KMS-11 (cell line): ENCODE measurements around the gene SCARB1.

Experiments used
- H2AFZ ChIP-seq: fragments of 200-600 bp; sonication (generic); 2 replicates; pipeline ENCODE4 v1.6.1; 2016; ENCODE audit warnings: antibody characterized with exemption, mixed run types, low read depth
- H3K27ac ChIP-seq: fragments of 200-600 bp; sonication (generic); 2 replicates; pipeline ENCODE4 v1.6.1; 2016; ENCODE audit warnings: mild to moderate bottlenecking, mixed run types
- H3K27me3 ChIP-seq: fragments of 200-600 bp; sonication (generic); 2 replicates; pipeline ENCODE4 v1.6.1; 2017; ENCODE audit warnings: mild to moderate bottlenecking, low read depth, mixed run types, moderate library complexity; ENCODE audit not compliant: insufficient read depth
- H3K36me3 ChIP-seq: fragments of 200-600 bp; sonication (generic); 2 replicates; pipeline ENCODE4 v1.6.1; 2017; ENCODE audit warnings: mild to moderate bottlenecking, mixed run types; ENCODE audit not compliant: insufficient read depth
- H3K4me1 ChIP-seq: fragments of 200-600 bp; sonication (generic); 2 replicates; pipeline ENCODE4 v1.6.1; 2016; ENCODE audit warnings: mild to moderate bottlenecking, low read depth, mixed run types; ENCODE audit not compliant: poor library complexity, severe bottlenecking
- H3K4me2 ChIP-seq: fragments of 200-600 bp; sonication (generic); 2 replicates; pipeline ENCODE4 v1.7.0; 2016; ENCODE audit warnings: mild to moderate bottlenecking, mixed run types
- H3K4me3 ChIP-seq: fragments of 200-600 bp; sonication (generic); IDR thresholded peaks from 2 replicates; pipeline ENCODE4 v1.6.1; 2017; ENCODE audit warnings: low read depth, low read length, mixed read lengths; ENCODE audit not compliant: insufficient read depth
- H3K79me2 ChIP-seq: fragments of 200-600 bp; sonication (generic); 2 replicates; pipeline ENCODE4 v1.6.1; 2016; ENCODE audit warnings: low read depth, mixed run types; ENCODE audit not compliant: insufficient read depth
- H3K9ac ChIP-seq: fragments of 200-600 bp; sonication (generic); 2 replicates; pipeline ENCODE4 v1.6.1; 2016; ENCODE audit warnings: mild to moderate bottlenecking, mixed run types
- H4K20me1 ChIP-seq: fragments of 200-600 bp; sonication (generic); 2 replicates; pipeline ENCODE4 v1.6.1; 2016; ENCODE audit warnings: mild to moderate bottlenecking, mixed run types; ENCODE audit not compliant: insufficient read depth
- CTCF ChIP-seq: fragments of 200-600 bp; sonication (generic); conservative IDR thresholded peaks from 2 replicates; pipeline ENCODE4 v1.6.1; 2017; ENCODE audit warnings: low read depth, mild to moderate bottlenecking, antibody characterized with exemption, low read length, moderate library complexity, mixed read lengths

SCARB1 gene

DNA sequence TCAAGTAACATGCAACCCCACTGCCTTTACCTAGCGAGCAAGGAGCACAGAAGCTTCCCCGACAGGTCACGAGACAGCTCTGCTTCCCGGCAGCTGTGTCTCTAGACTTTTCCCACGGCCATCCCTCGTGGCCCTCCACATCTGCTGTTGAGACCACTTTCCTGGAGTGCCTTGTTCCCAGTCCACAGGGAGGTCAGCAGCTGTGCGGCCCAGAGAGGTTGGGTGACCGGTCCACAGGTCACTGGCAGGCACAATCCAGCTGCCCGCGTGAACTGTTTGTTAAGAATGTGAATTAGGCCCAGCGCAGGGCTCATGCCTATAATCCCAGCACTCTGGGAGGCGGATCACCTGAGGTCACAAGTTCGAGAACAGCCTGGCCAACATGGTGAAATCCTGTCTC is 71.5 kb downstream of the SCARB1 start:
- Histone ChIP-seq H2AFZ (no peak overlapping the region), H3K27ac (no peak overlapping the region), H3K36me3 (no peaks in the 10 kb centered on the region), H4K20me1 (no peaks in the 10 kb centered on the region), H3K4me2 (no peak overlapping the region), H3K9ac (no peak overlapping the region), H3K27me3 (no peaks in the 10 kb centered on the region), H3K4me3 (no peak overlapping the region), H3K79me2 (no peaks in the 10 kb centered on the region), H3K4me1 (peaks cover 35% of the 10 kb centered on the region)
- no peak for TF ChIP-seq CTCF

DNA sequence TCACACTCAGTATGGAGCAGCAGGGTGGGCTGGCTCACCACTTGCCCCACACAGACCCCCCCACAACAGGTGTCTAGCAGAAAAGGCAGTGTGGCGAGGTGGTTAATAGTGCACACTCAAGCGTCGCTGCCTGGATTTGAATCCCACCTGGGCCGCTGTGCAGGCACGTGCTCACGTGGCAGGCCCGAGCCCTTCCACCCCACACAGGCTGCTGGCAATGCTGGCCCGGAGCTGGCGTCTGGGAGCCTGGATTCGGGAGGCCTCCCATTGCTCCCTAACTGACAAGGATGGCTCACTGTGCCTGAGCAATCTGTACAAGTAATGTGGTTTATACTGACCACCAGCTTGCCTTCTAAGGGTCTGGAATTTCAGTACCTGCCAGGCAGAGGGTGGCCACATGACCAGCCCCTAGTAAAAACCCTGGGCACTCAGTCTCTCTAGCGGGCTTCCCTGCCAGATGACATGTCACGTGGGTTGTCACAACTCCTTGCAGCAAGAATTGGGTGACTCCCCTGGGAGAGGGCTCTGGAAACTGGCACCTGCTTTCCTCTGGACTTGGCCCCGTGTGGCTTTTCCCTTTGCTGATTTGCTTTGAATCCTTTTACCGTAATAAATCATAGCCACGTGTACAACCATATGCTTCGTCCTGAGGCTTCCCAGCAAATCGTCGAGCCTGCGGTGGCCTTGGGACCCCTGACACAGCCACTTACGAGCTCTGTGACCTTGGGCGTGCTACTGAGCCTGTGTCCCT is 72.8 kb downstream of the SCARB1 start:
- Histone ChIP-seq H3K4me3 (no peak overlapping the region), H3K79me2 (no peaks in the 10 kb centered on the region), H3K36me3 (no peaks in the 10 kb centered on the region), H2AFZ (no peak overlapping the region), H3K27me3 (no peaks in the 10 kb centered on the region), H3K27ac (no peak overlapping the region), H3K4me2 (no peak overlapping the region), H3K9ac (no peak overlapping the region), H3K4me1 (peaks cover 22% of the 10 kb centered on the region), H4K20me1 (no peaks in the 10 kb centered on the region)
- TF ChIP-seq CTCF: no peak

GRCh38 chr12:124788936-124789555 is 74.6 kb downstream of the SCARB1 start:
- no peak for TF ChIP-seq CTCF
- H4K20me1 ChIP-seq: no peaks in the 10 kb centered on the region
- H3K79me2 ChIP-seq: no peaks in the 10 kb centered on the region
- H2AFZ ChIP-seq: no peak overlapping the region
- H3K27ac ChIP-seq: no peak overlapping the region
- no peaks in the 10 kb centered on the region for H3K36me3 ChIP-seq
- peaks cover 4% of the 10 kb centered on the region for H3K4me1 ChIP-seq
- H3K4me2 ChIP-seq: no peak overlapping the region
- H3K27me3 ChIP-seq: no peaks in the 10 kb centered on the region
- H3K4me3 ChIP-seq: no peak overlapping the region
- H3K9ac ChIP-seq: no peak overlapping the region

DNA sequence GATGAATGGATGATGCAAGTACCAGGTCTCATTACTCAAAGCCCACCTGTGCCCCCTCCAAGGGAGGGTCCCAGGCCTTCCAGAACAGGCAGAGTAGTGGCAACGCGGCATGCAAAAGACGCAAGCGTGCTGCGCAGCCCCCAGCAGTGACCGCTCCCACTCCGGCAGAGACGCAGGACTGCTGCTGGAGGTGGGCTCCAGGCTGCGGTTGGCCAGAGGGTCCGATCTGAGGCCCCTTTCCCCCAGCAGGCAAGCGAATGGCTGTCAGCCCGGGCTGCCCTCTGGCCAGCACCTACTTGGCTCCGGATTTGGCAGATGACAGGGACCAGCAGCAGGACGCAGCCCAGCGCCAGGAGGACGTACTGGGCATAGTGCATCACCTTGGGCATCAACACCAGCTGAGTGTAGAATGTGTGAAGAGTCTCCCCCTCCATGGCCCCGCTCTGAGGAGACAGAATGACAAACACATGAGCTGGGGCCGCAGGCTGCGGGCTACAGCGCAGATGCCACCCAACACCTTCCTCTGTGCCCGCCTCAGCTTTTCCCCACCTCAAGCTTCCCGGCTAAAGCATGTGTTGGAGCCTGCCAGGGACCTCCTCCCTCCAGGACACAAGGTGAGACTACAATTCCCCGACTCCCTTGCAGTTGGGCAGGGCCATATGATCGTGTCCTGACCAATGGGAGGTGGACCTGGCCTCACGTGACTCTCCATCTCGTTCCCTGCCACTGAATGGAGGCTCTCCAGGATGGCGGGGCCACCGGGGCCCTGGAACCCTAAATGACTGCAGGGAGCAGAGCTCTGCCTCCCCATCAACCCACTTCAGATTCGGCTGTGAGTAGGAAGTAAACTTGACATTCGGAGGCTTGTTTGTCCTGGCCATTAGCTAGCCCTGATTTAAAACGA is 77.4 kb downstream of the SCARB1 start:
- Histone ChIP-seq H3K4me2 (no peak overlapping the region), H3K4me1 (no peaks in the 10 kb centered on the region), H3K4me3 (no peak overlapping the region), H3K36me3 (no peaks in the 10 kb centered on the region), H3K27ac (no peak overlapping the region), H4K20me1 (no peaks in the 10 kb centered on the region), H2AFZ (no peak overlapping the region), H3K9ac (no peak overlapping the region), H3K79me2 (no peaks in the 10 kb centered on the region), H3K27me3 (no peaks in the 10 kb centered on the region)
- TF ChIP-seq CTCF: no peak
